GM18499 (cell line): ENCODE results near the gene ACOXL.

Source experiments
- ATAC-seq: cut with Tn5 transposase; IDR thresholded peaks from one replicate; pipeline ENCODE4 v1.9.1; 2021; ENCODE audit warnings: moderate number of reproducible peaks; ENCODE audit not compliant: insufficient read depth, unreplicated experiment

Gene ACOXL

GRCh38 chr2:110869472-110870446 is 137.4 kb downstream of the ACOXL start:
- no peak for ATAC-seq

DNA sequence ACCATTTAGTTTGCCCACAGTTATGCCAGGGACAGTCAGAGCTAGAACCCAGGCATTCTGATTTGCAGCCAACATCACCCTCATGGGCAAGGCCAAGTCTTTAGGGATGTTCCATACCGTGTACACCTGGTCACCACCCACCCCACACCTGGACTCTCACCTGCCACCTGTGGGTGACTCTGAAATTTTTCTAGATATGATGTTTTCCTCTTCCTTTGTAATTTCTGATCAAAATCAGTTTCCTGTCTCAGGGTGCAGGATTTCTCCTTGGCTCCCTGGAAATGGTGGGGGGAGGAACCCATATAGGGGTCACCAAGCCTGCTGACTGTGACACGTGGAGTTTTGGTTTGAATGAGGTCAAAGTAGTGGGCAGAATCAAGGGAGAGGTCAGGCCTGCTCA is 138.2 kb downstream of the ACOXL start:
- ATAC-seq, result no peak

- no peak for ATAC-seq
Measured at GRCh38 chr2:110871637-110872036, 139.3 kb downstream of the ACOXL start.

DNA sequence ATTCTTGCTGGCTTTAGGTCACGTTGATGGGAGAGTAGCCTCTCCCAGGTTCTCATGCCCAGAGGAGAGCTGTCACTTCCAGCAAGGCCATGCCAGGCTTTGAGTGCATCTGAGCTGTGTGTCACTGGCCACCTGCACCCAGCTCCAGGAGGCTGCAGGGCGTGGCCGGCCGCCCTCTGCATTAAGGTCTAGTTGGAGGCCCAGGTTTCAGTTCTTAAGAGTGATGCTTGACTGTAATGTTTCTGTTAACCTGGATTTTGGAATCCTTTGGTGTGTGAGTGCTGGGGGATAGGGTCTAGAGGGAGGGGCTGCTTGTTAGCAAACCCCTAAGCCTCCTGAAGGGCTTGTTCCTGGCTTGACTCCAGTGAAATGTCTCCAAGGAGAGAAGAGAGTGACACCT is 140.1 kb downstream of the ACOXL start:
- ATAC-seq, result no peak

DNA sequence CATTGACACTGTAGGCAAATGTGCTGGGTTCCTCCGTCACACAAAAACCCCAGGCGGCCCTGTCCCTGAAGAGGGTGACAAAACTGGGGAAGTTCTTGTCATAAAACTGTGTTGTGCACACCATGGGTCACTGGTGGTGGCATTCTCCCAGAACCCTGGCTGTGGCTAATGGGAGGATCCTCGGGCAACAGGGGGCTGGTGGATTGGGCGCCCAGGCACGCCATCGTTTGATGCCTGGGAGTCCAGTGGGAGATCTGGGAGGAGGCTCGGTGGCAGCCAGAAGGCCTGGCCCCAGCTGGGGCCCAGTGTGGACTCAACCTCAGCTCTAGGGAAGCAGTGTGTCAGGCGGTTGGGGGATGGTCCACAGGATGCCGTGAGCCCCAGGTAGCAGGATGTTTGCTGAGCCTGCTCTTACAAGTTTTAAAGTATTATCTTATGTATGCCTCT is 140.7 kb downstream of the ACOXL start:
- no peak for ATAC-seq

DNA sequence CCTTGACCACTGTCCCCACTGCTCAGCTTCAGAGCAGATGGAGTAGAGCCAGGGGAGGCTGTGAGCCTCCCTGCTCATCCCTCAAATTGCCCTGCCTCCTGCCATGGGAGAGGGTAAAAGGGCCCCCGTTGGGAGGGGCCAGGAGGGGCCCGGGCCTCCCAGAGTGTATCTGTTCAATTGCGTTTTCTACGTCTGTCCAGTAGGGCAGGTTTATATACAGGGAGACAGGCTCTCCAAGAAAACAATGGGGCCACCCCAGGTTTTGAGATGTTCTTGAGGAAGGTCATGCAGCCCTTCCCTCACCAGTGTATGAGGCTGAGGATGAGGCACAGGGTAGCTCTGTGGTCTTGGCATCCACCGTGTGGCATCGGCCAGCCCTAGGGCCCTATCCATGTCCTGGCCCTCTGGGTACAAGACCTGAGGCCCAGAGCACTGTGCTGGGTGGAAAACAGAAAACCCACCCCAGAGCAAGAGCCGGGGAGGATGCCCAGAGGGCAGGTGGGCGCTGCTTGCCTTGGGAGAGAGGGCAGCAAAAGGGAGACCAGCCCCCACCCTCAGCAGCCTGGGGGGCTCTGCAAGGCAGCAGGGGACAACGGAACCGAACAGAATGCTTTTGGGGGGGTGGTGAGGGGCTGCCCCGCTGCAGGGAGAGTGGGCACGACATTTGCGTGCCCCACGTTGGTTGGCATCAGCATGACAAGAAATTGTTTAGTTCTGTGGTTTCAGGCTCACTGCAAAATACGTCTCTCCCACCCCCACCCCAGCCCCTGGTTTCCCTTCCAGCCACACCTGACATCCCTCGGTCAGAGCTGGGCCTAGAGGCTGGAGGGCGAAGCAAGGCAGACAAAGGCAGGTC is 141.5 kb downstream of the ACOXL start:
- ATAC-seq, result no peak

DNA sequence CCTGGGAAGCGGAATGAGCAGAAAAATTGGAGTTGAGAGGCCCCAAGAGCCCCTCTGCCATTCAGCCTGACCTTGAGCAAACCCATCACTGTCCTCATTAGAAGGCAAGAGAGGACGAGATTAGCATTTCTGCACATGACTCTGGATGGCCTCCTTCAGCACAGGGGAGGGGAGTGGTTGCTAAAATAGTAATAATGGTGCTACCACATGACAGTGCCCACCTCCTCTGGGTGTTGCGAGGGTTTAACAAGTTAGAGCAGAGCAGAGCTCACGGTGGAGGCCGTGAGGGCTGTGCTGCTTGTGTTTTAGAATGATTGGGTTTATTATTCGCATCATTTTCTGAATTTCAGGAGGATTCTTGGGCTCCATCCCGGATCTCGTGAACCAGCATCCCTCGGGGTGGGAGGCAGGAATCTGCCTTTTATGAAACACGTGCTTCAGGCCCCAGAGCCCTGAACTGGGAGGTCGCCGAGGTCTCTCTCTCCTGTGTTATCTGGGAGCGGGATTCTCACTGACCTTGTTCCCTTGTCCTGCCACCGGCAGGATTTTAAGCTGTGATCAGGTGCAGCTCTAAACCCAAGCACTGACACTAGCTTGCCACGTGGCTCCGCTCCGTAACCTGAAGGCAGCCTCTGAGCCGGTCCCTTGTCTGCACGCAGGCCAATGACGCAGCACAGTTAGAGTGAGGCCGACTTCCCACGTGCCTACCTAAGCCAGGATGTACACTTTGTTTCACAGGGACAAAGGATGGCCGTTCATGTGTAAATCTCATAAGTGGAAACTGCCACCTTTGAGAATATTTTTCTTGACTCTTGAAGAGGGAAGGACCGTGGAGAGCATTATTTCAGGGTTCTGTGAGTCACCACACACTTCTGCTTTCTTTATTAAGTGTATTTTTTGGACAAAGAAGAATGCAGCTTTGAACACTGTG is 142.3 kb downstream of the ACOXL start:
- ATAC-seq, result no peak

DNA sequence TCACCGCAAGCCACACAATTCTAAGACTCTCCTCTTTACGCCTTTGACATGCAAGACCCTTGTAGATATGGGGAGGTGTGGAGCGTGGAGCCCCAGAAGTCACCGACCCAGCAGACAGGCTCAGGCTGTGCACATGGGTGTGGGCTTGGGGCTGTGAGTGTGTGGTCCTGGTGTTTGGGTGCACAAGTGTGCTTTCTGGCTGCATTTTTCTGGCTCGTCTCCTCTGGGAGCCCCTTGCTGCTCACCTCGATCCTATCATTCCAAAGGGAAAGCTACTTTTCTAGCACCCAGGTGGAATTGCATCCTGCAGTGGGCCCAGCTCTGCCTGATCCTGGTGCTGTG is 143.0 kb downstream of the ACOXL start:
- ATAC-seq, result no peak

DNA sequence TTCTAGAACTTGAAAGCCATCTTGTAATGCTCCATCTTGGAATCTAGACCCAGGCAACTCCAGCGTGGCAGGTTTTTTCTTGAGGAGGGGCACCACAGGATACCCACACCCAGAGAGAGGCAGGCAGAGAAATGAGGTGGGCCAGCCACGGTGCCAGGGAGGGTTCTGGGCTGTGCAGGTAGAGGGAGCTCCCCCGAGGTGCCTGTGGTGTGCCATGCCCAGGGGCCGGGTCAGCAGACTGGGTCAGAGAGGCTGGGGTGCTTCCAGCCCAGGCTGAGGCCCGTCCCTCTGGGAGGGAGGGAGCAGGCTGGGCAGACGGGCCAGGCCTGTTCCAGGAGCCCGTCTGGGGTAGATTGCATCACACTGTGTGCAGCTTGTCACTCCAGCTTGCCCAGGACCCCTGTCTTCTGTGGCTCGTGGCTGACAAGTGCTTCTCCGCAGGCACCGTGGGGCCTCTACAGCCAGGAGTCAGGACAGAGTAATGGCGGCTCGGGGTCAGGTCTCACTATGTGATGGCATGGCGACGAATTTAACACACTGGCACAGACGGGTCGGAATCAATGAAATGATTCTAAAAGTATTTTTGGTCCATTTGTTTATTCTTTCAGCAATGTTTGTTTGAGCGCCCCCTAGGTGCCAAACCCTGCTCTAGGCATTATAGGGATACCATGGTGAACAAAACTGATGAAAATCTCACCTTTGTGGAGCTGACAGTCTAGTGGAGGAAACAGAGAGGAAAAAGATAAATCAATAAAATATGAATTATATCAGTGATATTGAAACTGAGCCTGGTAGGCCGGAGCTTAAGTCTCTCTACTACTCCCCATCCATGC is 144.0 kb downstream of the ACOXL start:
- ATAC-seq, result no peak

GRCh38 chr2:110877031-110877827 is 144.9 kb downstream of the ACOXL start:
- ATAC-seq, result no peak

- no peak for ATAC-seq
Measured at GRCh38 chr2:110878150-110878549, 145.8 kb downstream of the ACOXL start.

GRCh38 chr2:110881908-110882307 is 149.5 kb downstream of the ACOXL start:
- ATAC-seq, result peak; percentile 75

DNA sequence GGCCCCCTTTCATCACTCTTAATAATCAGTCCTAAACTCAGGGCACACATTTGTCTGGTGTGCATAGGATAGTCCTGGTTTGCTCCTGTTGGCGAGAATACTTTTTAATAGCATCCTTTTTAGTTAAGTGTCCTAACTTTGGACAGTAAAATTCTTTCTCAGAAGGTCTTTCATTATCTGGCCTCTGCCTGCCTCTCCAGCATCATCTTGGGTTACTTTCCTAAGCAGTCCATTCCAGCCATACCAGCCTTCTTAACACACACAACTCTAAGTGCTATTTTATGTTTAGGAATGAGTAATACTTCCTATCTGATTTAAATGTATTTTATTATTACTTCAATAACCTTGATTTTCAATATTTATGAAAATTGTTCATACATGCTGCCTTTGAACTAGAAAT is 151.0 kb downstream of the ACOXL start:
- ATAC-seq, result no peak

GRCh38 chr2:110885256-110885655 is 152.9 kb downstream of the ACOXL start:
- no peak for ATAC-seq

- ATAC-seq, result no peak
Measured at GRCh38 chr2:110886826-110887573, 154.6 kb downstream of the ACOXL start.

DNA sequence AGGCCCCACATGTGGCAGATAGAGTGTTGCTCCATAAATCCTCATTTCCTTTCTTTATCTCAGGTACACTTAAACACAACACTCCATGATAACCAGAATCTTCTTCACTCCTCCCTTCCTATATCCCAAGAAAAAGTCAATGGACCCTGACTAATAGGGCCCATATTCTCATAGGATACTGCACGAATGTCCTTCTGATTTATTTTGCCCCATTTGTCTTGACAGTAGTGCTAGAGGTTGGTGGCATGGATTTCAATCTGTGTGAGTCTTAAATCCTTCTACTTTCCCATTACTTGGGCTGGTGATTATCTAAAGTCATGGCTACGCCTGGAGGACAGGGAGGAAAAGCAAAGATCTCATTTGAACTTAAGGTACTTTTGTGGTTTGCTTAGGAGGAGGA is 156.0 kb downstream of the ACOXL start:
- no peak for ATAC-seq

DNA sequence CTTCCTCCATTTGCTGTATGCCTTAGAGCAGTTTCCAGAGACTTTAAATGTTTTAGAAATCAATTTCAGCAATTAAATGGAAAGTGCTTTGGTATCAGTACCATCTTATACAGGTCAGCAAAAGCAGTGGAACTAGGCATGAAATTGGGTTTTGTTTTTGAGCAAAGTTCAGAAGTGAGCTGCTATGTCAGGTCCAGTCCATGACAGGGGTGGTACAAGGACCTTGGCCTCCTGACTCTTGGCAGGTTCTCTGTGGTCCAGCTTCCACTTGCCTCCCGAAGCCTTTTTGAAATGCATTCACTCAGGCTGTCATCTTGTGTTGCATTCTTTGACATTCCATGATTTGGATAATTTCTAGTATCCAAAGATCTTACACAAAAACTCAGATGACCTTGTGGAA is 159.3 kb downstream of the ACOXL start:
- ATAC-seq, result no peak

DNA sequence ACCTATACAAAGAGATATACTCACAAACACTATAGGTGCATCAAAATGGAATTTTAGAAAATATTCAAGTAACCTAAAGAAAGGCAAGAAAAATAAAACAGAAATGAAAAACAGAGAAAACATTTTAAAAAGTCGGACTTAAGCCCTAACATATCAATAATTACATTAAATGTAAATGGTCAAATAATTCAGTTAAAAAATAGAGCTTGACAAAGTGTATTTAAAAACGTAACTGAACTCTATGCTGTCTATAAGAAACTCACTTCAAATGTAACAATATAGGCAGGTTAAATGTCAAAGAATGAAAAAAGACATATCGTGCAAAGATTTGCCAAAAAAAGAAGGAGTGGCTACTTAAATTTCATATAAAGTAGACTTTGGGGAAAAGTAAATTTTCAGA is 163.9 kb downstream of the ACOXL start:
- no peak for ATAC-seq
